Measurements from ENCODE around the gene ITM2A.

Gene ITM2A

GRCh38 chrX:79408623-79409322 lies 41.6 kb upstream of the ITM2A start:
- no peak for TF ChIP-seq CTCF (IDR thresholded peaks at IDR 0.05; ENCODE audit: borderline replicate concordance, insufficient read depth, low read depth, low read length)
- H3K4me3 ChIP-seq (ENCODE audit: low read depth, low read length), result no peak overlapping the region

- H3K4me3 ChIP-seq (ENCODE audit: low read depth, low read length), result no peak overlapping the region
- TF ChIP-seq CTCF (IDR thresholded peaks at IDR 0.05; ENCODE audit: borderline replicate concordance, insufficient read depth, low read depth, low read length), result no peak
These were observed 33.5 kb upstream of the ITM2A start for GRCh38 chrX:79400623-79401022.

- no peak for TF ChIP-seq CTCF (IDR thresholded peaks at IDR 0.05; ENCODE audit: borderline replicate concordance, insufficient read depth, low read depth, low read length)
- H3K4me3 ChIP-seq (ENCODE audit: low read depth, low read length), result no peak overlapping the region
These were observed 8.2 kb upstream of the ITM2A start for GRCh38 chrX:79375340-79375739.

- TF ChIP-seq CTCF (IDR thresholded peaks at IDR 0.05; ENCODE audit: borderline replicate concordance, insufficient read depth, low read depth, low read length), result no peak
- no peak overlapping the region for H3K4me3 ChIP-seq (ENCODE audit: low read depth, low read length)
These were observed 4.5 kb upstream of the ITM2A start for GRCh38 chrX:79371640-79372039.

GRCh38 chrX:79371101-79371500 lies 4.0 kb upstream of the ITM2A start:
- no peak for TF ChIP-seq CTCF (IDR thresholded peaks at IDR 0.05; ENCODE audit: borderline replicate concordance, insufficient read depth, low read depth, low read length)
- H3K4me3 ChIP-seq (ENCODE audit: low read depth, low read length), result no peak overlapping the region

GRCh38 chrX:79369871-79370270 lies 2.7 kb upstream of the ITM2A start:
- H3K4me3 ChIP-seq (ENCODE audit: low read depth, low read length), result no peak overlapping the region
- TF ChIP-seq CTCF (IDR thresholded peaks at IDR 0.05; ENCODE audit: borderline replicate concordance, insufficient read depth, low read depth, low read length), result no peak

- TF ChIP-seq CTCF (IDR thresholded peaks at IDR 0.05; ENCODE audit: borderline replicate concordance, insufficient read depth, low read depth, low read length), result no peak
- no peak overlapping the region for H3K4me3 ChIP-seq (ENCODE audit: low read depth, low read length)
These were observed 1.3 kb upstream of the ITM2A start for GRCh38 chrX:79368441-79368840.

All from GM12875 (cell line).